HCT116 (cell line): ENCODE measurements around the gene DRAM1. TPM values are rescaled to one million over a fixed set of nuclear protein-coding genes. Genes with fewer than 3 reads are reported as not detected.

ENCODE experiments used
- ATAC-seq: fragments of 200-7000 bp; cut with Tn5 transposase; 2 replicates; pipeline ENCODE4 v1.9.1; 2020; ENCODE audit warnings: mild to moderate bottlenecking, moderate library complexity
- BruUV-seq: library from RNA; stranded (reverse); fragments of 400-500 nt; replicated peaks from 2 replicates; lab custom pipeline; 2021; lab: Mats Ljungman, UMichigan
- CTCF ChIA-PET: fragments of 300-600 bp; sonication (Branson Sonifier 250); formaldehyde crosslinking; loops from one replicate; lab custom pipeline; 2021; ENCODE audit warnings: antibody characterized with exemption; lab: Charles Lee
- POLR2A ChIA-PET: fragments of 300-600, 350-600 bp; sonication (Branson Sonifier 250); formaldehyde crosslinking; loops from one replicate; lab custom pipeline; 2021; ENCODE audit warnings: antibody characterized with exemption; lab: Charles Lee
- RAD21 ChIA-PET, 2 experiments: fragments of 300-600 bp; sonication (Branson Sonifier 250); formaldehyde crosslinking; loops; one replicate each; lab custom pipeline; 2023; ENCODE audit warnings: low total read pairs in 2 of 2; ENCODE audit not compliant: uncharacterized antibody in 2 of 2, unreplicated experiment in 2 of 2, low non-redundant PET in 1 of 2; lab: Charles Lee
- DNase-seq: peaks from one replicate; pipeline ENCODE4 v3.0.0-alpha.2; 2010; ENCODE audit warnings: low read depth, low spot score
- H2AFZ ChIP-seq: fragments of 200-600 bp; shearing (Covaris generic), sonication (generic); 2 replicates; pipeline ENCODE4 v1.6.1; 2017; ENCODE audit warnings: low read depth, mixed run types, mixed read lengths, antibody characterized with exemption, low read length; ENCODE audit not compliant: poor library complexity, severe bottlenecking
- H3K27ac ChIP-seq: 2 replicates; pipeline ENCODE4 v1.5.1; 2012; ENCODE audit warnings: low read depth, low read length
- H3K27me3 ChIP-seq: fragments of 200-600 bp; sonication (generic); 2 replicates; pipeline ENCODE4 v1.6.1; 2016; ENCODE audit warnings: mixed run types, low read length, mixed read lengths; ENCODE audit not compliant: insufficient read depth
- H3K36me3 ChIP-seq, 2 experiments: fragments of 200-500 bp in 1 of 2; fragments of 200-600 bp in 1 of 2; sonication (Bioruptor generic) in 1 of 2; sonication (generic) in 1 of 2; 2 replicates each; pipeline versions ENCODE4 v1.5.1 to v1.6.1; 2014 to 2016; ENCODE audit warnings: low read length in 2 of 2, inconsistent platforms in 1 of 2, mixed read lengths in 1 of 2, mixed run types in 1 of 2; ENCODE audit not compliant: insufficient read depth in 2 of 2, control insufficient read depth in 1 of 2
- H3K4me1 ChIP-seq, 2 experiments: fragments of 200-600 bp in 1 of 2; sonication (generic) in 1 of 2; 2 replicates each; pipeline versions ENCODE4 v1.5.1 to v1.6.1; 2012 to 2017; ENCODE audit warnings: low read length in 2 of 2, inconsistent platforms in 1 of 2, mild to moderate bottlenecking in 1 of 2, mixed read lengths in 1 of 2, mixed run types in 1 of 2, moderate library complexity in 1 of 2; ENCODE audit not compliant: insufficient read depth in 2 of 2, control insufficient read depth in 1 of 2
- H3K4me2 ChIP-seq: fragments of 200-600 bp; sonication (generic); 2 replicates; pipeline ENCODE4 v1.6.1; 2017; ENCODE audit warnings: mixed run types, low read length, mixed read lengths
- H3K4me3 ChIP-seq, 2 experiments: fragments of 200-600 bp in 1 of 2; sonication (generic) in 1 of 2; replicated peaks in 1 of 2; 2 replicates each; pipeline ENCODE4 v1.5.1; 2011 to 2016; ENCODE audit warnings: low read length in 2 of 2, control low read depth in 1 of 2, low read depth in 1 of 2, mild to moderate bottlenecking in 1 of 2, mixed read lengths in 1 of 2, mixed run types in 1 of 2
- H3K79me2 ChIP-seq: fragments of 200-600 bp; sonication (generic); 2 replicates; pipeline ENCODE4 v1.6.1; 2017; ENCODE audit warnings: mild to moderate bottlenecking, mixed run types, low read length, moderate library complexity, mixed read lengths; ENCODE audit not compliant: insufficient read depth
- H3K9ac ChIP-seq: fragments of 200-600 bp; sonication (generic); 2 replicates; pipeline ENCODE4 v1.6.1; 2016; ENCODE audit warnings: low read length, mixed read lengths
- H3K9me2 ChIP-seq: fragments of 200-600 bp; sonication (generic), shearing (Covaris generic); 2 replicates; pipeline ENCODE4 v1.6.1; 2017; ENCODE audit warnings: mixed run types, mild to moderate bottlenecking, moderate library complexity; ENCODE audit not compliant: insufficient read depth
- H3K9me3 ChIP-seq, 2 experiments: fragments of 200-500 bp in 1 of 2; fragments of 200-600 bp in 1 of 2; sonication (Bioruptor generic) in 1 of 2; sonication (generic) in 1 of 2; 2 replicates each; pipeline ENCODE4 v1.6.1; 2014 to 2017; ENCODE audit warnings: low read length in 2 of 2, mixed read lengths in 2 of 2, inconsistent platforms in 1 of 2, low read depth in 1 of 2, mild to moderate bottlenecking in 1 of 2, mixed run types in 1 of 2, moderate library complexity in 1 of 2; ENCODE audit not compliant: control insufficient read depth in 1 of 2, insufficient read depth in 1 of 2
- H4K20me1 ChIP-seq: fragments of 200-600 bp; sonication (generic), shearing (Covaris generic); 2 replicates; pipeline ENCODE4 v1.6.1; 2017; ENCODE audit warnings: mixed run types, mild to moderate bottlenecking, moderate library complexity; ENCODE audit not compliant: insufficient read depth
- CBX3 ChIP-seq: IDR thresholded peaks from 2 replicates; pipeline ENCODE4 v1.6.1; 2012; ENCODE audit warnings: low read depth
- CTCF ChIP-seq, 3 experiments: fragments of 200-600 bp in 1 of 3; sonication (generic) in 1 of 3; IDR thresholded peaks in 2 of 3; conservative IDR thresholded peaks in 1 of 3; 2 replicates each; pipeline ENCODE4 v1.5.1; 2012 to 2017; ENCODE audit warnings: low read depth in 2 of 3, low read length in 2 of 3, antibody characterized with exemption in 1 of 3, borderline replicate concordance in 1 of 3, control low read depth in 1 of 3, mild to moderate bottlenecking in 1 of 3, mixed read lengths in 1 of 3, mixed run types in 1 of 3, moderate library complexity in 1 of 3; ENCODE audit not compliant: insufficient read depth in 1 of 3
- ELF1 ChIP-seq: IDR thresholded peaks from 2 replicates; pipeline ENCODE4 v1.6.1; 2012; ENCODE audit warnings: low read depth, borderline replicate concordance
- EZH2 ChIP-seq: fragments of 200-600 bp; sonication (generic); IDR thresholded peaks from 2 replicates; pipeline ENCODE4 v1.6.1; 2017; ENCODE audit warnings: antibody characterized with exemption, mixed run types
- EZH2phosphoT487 ChIP-seq: fragments of 200-600 bp; IDR thresholded peaks from 2 replicates; pipeline ENCODE4 v1.6.1; 2018; ENCODE audit warnings: antibody characterized with exemption, borderline replicate concordance
- FOSL1 ChIP-seq: IDR thresholded peaks from 2 replicates; pipeline ENCODE4 v1.6.1; 2012; ENCODE audit warnings: low read depth
- JUND ChIP-seq: IDR thresholded peaks from 2 replicates; pipeline ENCODE4 v1.6.1; 2012
- POLR2AphosphoS5 ChIP-seq: IDR thresholded peaks from 2 replicates; pipeline ENCODE4 v1.6.1; 2011; ENCODE audit warnings: mild to moderate bottlenecking, low read depth, low read length, moderate library complexity
- RAD21 ChIP-seq: IDR thresholded peaks from 2 replicates; pipeline ENCODE4 v1.6.1; 2012; ENCODE audit warnings: low read depth, mild to moderate bottlenecking
- SP1 ChIP-seq: IDR thresholded peaks from 2 replicates; pipeline ENCODE4 v1.6.1; 2012; ENCODE audit warnings: low read depth
- YY1 ChIP-seq: IDR thresholded peaks from 2 replicates; pipeline ENCODE4 v1.6.1; 2011; ENCODE audit warnings: low read length, low read depth, moderate library complexity, mild to moderate bottlenecking; ENCODE audit not compliant: insufficient replicate concordance; ENCODE audit errors: extremely low read depth
- ZFX ChIP-seq: fragments of 450-650 bp; IDR thresholded peaks from 2 replicates; pipeline ENCODE4 v1.6.1; 2017
- ZNF274 ChIP-seq: fragments of 200-500 bp; sonication (Bioruptor generic); IDR thresholded peaks from 2 replicates; pipeline ENCODE4 v1.6.1; 2014; ENCODE audit warnings: mild to moderate bottlenecking, low read depth, low read length, inconsistent platforms
- intact Hi-C: fragments of 100-400 bp; cut with micrococcal nuclease; formaldehyde crosslinking; loops from 2 replicates; pipeline ENCODE4 v1.10.0; 2022
- total RNA-seq: library from RNA; stranded (reverse); gene quantifications from one replicate; pipeline ENCODE4 v1.2.1, GENCODE V29; 2021; ENCODE audit not compliant: unreplicated experiment

The DRAM1 gene
- total RNA-seq, 1 experiment from 2014 or later = 20.3 TPM

DNA sequence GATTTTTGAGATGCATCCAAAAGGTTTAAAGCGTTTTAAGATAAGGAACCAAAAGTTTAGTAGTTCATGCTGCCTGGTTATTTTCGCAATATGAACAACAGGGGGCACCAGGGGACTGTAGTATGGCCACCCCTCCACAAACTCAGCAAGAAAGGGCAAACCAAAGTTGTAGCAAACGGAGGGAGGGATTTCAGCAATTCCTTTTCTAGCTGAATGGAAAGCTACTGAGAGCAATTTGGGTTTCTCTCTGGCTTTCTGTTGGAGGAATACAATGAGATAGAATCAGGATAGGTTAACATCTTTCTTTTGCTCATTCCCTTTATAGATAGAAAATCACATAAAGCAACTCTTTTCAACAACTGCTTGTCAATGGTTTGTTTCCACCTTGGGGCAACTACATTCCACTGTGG lies 62.5 kb downstream of the DRAM1 start:
- intact Hi-C loops = loop anchor here (1.0 to 2.0 kb wide), 4 partner anchors 545 to 939 kb away; no protein-coding TSS in a partner anchor
- ChIA-PET POLR2A (no interaction called here), RAD21 (interaction anchor here in 1 of 2 experiments (0.7 kb wide), 1 partner anchor 16 kb away, joined by 3 read pairs; no protein-coding TSS in a partner anchor), CTCF (interaction anchor here (0.6 to 2.2 kb wide), 5 partner anchors 218 to 871 kb away, joined by 3 to 12 read pairs (median 5); no protein-coding TSS in a partner anchor)
- no peak overlapping the region for H3K4me3 ChIP-seq
- no TSS peak for BruUV-seq
- no peaks in the 10 kb centered on the region for H4K20me1 ChIP-seq
- H2AFZ ChIP-seq = no peak overlapping the region
- H3K4me2 ChIP-seq = no peak overlapping the region
- peak; percentile 51 for DNase-seq
- H3K9me3 ChIP-seq = no peaks in the 10 kb centered on the region
- TF ChIP-seq RAD21 (peak; percentile 95), CTCF (IDR thresholded peaks at IDR 0.05 in 2 of 3, conservative IDR thresholded peaks at IDR 0.05 in 1 of 3; ENCODE audit: borderline replicate concordance in 1 of 3, insufficient read depth in 1 of 3, low read depth in 2 of 3, low read length in 2 of 3) (peak; percentile 78 to 84 (median 82)), ZNF274 (no peak), CBX3 (no peak), FOSL1 (no peak)
- H3K36me3 ChIP-seq = no peaks in the 10 kb centered on the region
- H3K9ac ChIP-seq = no peak overlapping the region
- ATAC-seq = peak; percentile 93
- H3K79me2 ChIP-seq = no peaks in the 10 kb centered on the region
- no peaks in the 10 kb centered on the region for H3K9me2 ChIP-seq
- H3K27me3 ChIP-seq = peaks cover 38% of the 10 kb centered on the region
- H3K4me1 ChIP-seq = no peaks in the 10 kb centered on the region
- H3K27ac ChIP-seq = no peak overlapping the region

GRCh38 chr12:101940400-101940950 lies 63.1 kb downstream of the DRAM1 start:
- no peak for DNase-seq
- H3K27me3 ChIP-seq = peaks cover 32% of the 10 kb centered on the region
- no TSS peak for BruUV-seq
- no peak overlapping the region for H2AFZ ChIP-seq
- H3K9me3 ChIP-seq = no peaks in the 10 kb centered on the region
- H3K79me2 ChIP-seq = no peaks in the 10 kb centered on the region
- POLR2A ChIA-PET = no interaction called here
- no peak overlapping the region for H3K9ac ChIP-seq
- RAD21 ChIA-PET = interaction anchor here (0.7 to 0.8 kb wide), 2 partner anchors 15 to 358 kb away, joined by 3 to 4 read pairs; no protein-coding TSS in a partner anchor
- no peaks in the 10 kb centered on the region for H3K9me2 ChIP-seq
- no peaks in the 10 kb centered on the region for H4K20me1 ChIP-seq
- no peak for ATAC-seq
- H3K27ac ChIP-seq = no peak overlapping the region
- intact Hi-C loops = no loop called here
- CTCF ChIA-PET = interaction anchor here (0.6 to 2.4 kb wide), 5 partner anchors 762 to 871 kb away, joined by 3 to 12 read pairs (median 6); no protein-coding TSS in a partner anchor
- no peaks in the 10 kb centered on the region for H3K4me1 ChIP-seq
- H3K36me3 ChIP-seq = no peaks in the 10 kb centered on the region
- no peak overlapping the region for H3K4me2 ChIP-seq
- H3K4me3 ChIP-seq = no peak overlapping the region
- TF ChIP-seq EZH2phosphoT487 = no peak
- no peak for TF ChIP-seq ZFX
- TF ChIP-seq RAD21 = no peak
- no peak for TF ChIP-seq CBX3
- no peak for TF ChIP-seq CTCF (IDR thresholded peaks at IDR 0.05 in 2 of 3, conservative IDR thresholded peaks at IDR 0.05 in 1 of 3; ENCODE audit: borderline replicate concordance in 1 of 3, insufficient read depth in 1 of 3, low read depth in 2 of 3, low read length in 2 of 3)
- TF ChIP-seq YY1 = no peak
- TF ChIP-seq SP1 = no peak
- TF ChIP-seq EZH2 = no peak
- TF ChIP-seq FOSL1 = no peak
- TF ChIP-seq JUND = no peak
- TF ChIP-seq ELF1 = no peak
- TF ChIP-seq POLR2AphosphoS5 = no peak
